Measurements from ENCODE around the gene TACR1. TPM values are rescaled to one million over a fixed set of nuclear protein-coding genes. Genes with fewer than 3 reads are reported as not detected.

Gene TACR1
- total and polyA plus RNA-seq, 2 of the 8 experiments (the other 6 are each of a cell fraction or from before 2014, with no cell fraction given), result 0.09 to 0.37 TPM

GRCh38 chr2:75076088-75076487 is 123.2 kb downstream of the TACR1 start (continued):
- TF ChIP-seq FOSL1 (IDR thresholded peaks at IDR 0.05; ENCODE audit: insufficient read depth, low read depth, low read length) (no peak), CBX5 (IDR thresholded peaks at IDR 0.05; ENCODE audit: low read depth, low read length) (no peak), NANOG (IDR thresholded peaks at IDR 0.05; ENCODE audit: insufficient read depth, low read depth, low read length, poor library complexity, severe bottlenecking) (no peak)
- TF ChIP-seq, protein P1, sequence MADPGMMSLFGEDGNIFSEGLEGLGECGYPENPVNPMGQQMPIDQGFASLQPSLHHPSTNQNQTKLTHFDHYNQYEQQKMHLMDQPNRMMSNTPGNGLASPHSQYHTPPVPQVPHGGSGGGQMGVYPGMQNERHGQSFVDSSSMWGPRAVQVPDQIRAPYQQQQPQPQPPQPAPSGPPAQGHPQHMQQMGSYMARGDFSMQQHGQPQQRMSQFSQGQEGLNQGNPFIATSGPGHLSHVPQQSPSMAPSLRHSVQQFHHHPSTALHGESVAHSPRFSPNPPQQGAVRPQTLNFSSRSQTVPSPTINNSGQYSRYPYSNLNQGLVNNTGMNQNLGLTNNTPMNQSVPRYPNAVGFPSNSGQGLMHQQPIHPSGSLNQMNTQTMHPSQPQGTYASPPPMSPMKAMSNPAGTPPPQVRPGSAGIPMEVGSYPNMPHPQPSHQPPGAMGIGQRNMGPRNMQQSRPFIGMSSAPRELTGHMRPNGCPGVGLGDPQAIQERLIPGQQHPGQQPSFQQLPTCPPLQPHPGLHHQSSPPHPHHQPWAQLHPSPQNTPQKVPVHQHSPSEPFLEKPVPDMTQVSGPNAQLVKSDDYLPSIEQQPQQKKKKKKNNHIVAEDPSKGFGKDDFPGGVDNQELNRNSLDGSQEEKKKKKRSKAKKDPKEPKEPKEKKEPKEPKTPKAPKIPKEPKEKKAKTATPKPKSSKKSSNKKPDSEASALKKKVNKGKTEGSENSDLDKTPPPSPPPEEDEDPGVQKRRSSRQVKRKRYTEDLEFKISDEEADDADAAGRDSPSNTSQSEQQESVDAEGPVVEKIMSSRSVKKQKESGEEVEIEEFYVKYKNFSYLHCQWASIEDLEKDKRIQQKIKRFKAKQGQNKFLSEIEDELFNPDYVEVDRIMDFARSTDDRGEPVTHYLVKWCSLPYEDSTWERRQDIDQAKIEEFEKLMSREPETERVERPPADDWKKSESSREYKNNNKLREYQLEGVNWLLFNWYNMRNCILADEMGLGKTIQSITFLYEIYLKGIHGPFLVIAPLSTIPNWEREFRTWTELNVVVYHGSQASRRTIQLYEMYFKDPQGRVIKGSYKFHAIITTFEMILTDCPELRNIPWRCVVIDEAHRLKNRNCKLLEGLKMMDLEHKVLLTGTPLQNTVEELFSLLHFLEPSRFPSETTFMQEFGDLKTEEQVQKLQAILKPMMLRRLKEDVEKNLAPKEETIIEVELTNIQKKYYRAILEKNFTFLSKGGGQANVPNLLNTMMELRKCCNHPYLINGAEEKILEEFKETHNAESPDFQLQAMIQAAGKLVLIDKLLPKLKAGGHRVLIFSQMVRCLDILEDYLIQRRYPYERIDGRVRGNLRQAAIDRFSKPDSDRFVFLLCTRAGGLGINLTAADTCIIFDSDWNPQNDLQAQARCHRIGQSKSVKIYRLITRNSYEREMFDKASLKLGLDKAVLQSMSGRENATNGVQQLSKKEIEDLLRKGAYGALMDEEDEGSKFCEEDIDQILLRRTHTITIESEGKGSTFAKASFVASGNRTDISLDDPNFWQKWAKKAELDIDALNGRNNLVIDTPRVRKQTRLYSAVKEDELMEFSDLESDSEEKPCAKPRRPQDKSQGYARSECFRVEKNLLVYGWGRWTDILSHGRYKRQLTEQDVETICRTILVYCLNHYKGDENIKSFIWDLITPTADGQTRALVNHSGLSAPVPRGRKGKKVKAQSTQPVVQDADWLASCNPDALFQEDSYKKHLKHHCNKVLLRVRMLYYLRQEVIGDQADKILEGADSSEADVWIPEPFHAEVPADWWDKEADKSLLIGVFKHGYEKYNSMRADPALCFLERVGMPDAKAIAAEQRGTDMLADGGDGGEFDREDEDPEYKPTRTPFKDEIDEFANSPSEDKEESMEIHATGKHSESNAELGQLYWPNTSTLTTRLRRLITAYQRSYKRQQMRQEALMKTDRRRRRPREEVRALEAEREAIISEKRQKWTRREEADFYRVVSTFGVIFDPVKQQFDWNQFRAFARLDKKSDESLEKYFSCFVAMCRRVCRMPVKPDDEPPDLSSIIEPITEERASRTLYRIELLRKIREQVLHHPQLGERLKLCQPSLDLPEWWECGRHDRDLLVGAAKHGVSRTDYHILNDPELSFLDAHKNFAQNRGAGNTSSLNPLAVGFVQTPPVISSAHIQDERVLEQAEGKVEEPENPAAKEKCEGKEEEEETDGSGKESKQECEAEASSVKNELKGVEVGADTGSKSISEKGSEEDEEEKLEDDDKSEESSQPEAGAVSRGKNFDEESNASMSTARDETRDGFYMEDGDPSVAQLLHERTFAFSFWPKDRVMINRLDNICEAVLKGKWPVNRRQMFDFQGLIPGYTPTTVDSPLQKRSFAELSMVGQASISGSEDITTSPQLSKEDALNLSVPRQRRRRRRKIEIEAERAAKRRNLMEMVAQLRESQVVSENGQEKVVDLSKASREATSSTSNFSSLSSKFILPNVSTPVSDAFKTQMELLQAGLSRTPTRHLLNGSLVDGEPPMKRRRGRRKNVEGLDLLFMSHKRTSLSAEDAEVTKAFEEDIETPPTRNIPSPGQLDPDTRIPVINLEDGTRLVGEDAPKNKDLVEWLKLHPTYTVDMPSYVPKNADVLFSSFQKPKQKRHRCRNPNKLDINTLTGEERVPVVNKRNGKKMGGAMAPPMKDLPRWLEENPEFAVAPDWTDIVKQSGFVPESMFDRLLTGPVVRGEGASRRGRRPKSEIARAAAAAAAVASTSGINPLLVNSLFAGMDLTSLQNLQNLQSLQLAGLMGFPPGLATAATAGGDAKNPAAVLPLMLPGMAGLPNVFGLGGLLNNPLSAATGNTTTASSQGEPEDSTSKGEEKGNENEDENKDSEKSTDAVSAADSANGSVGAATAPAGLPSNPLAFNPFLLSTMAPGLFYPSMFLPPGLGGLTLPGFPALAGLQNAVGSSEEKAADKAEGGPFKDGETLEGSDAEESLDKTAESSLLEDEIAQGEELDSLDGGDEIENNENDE (IDR thresholded peaks at IDR 0.05; ENCODE audit: insufficient replicate concordance, low read length), result no peak

Measured in H1 (cell line).